Measurements from ENCODE around the gene ADGRV1.

ADGRV1 gene

GRCh38 chr5:90824436-90824835, 265.8 kb downstream of the ADGRV1 start:
- TF ChIP-seq TAF1 (IDR thresholded peaks at IDR 0.05; ENCODE audit: borderline replicate concordance, insufficient read depth, low read length) (no peak), REST (IDR thresholded peaks at IDR 0.05; ENCODE audit: insufficient read depth in 1 of 2, low read depth in 2 of 2, low read length in 2 of 2) (no peak), POLR2AphosphoS5 (IDR thresholded peaks at IDR 0.05; ENCODE audit: low read depth, low read length) (no peak), FOXP2 (optimal IDR thresholded peaks at IDR 0.05; ENCODE audit: borderline replicate concordance, extremely low read depth, extremely low read length, insufficient read depth) (no peak), SIN3A (IDR thresholded peaks at IDR 0.05; ENCODE audit: borderline replicate concordance, insufficient read depth, low read length) (no peak)

- TF ChIP-seq POLR2AphosphoS5 (IDR thresholded peaks at IDR 0.05; ENCODE audit: low read depth, low read length) (no peak), TAF1 (IDR thresholded peaks at IDR 0.05; ENCODE audit: borderline replicate concordance, insufficient read depth, low read length) (no peak), SIN3A (IDR thresholded peaks at IDR 0.05; ENCODE audit: borderline replicate concordance, insufficient read depth, low read length) (no peak), REST (IDR thresholded peaks at IDR 0.05; ENCODE audit: insufficient read depth in 1 of 2, low read depth in 2 of 2, low read length in 2 of 2) (no peak), FOXP2 (optimal IDR thresholded peaks at IDR 0.05; ENCODE audit: borderline replicate concordance, extremely low read depth, extremely low read length, insufficient read depth) (no peak)
Measured at GRCh38 chr5:90830058-90830457, 271.5 kb downstream of the ADGRV1 start.

- TF ChIP-seq FOXP2 (optimal IDR thresholded peaks at IDR 0.05; ENCODE audit: borderline replicate concordance, extremely low read depth, extremely low read length, insufficient read depth), result no peak
- TF ChIP-seq TAF1 (IDR thresholded peaks at IDR 0.05; ENCODE audit: borderline replicate concordance, insufficient read depth, low read length), result no peak
- TF ChIP-seq REST (IDR thresholded peaks at IDR 0.05; ENCODE audit: insufficient read depth in 1 of 2, low read depth in 2 of 2, low read length in 2 of 2), result no peak
Measured at GRCh38 chr5:90833753-90834152, 275.2 kb downstream of the ADGRV1 start.

GRCh38 chr5:90834711-90835110, 276.1 kb downstream of the ADGRV1 start:
- TF ChIP-seq SIN3A (IDR thresholded peaks at IDR 0.05; ENCODE audit: borderline replicate concordance, insufficient read depth, low read length) (no peak), FOXP2 (optimal IDR thresholded peaks at IDR 0.05; ENCODE audit: borderline replicate concordance, extremely low read depth, extremely low read length, insufficient read depth) (no peak), REST (IDR thresholded peaks at IDR 0.05; ENCODE audit: insufficient read depth in 1 of 2, low read depth in 2 of 2, low read length in 2 of 2) (no peak), POLR2AphosphoS5 (IDR thresholded peaks at IDR 0.05; ENCODE audit: low read depth, low read length) (no peak), TAF1 (IDR thresholded peaks at IDR 0.05; ENCODE audit: borderline replicate concordance, insufficient read depth, low read length) (no peak)

- TF ChIP-seq REST (IDR thresholded peaks at IDR 0.05; ENCODE audit: insufficient read depth in 1 of 2, low read depth in 2 of 2, low read length in 2 of 2) (no peak), FOXP2 (optimal IDR thresholded peaks at IDR 0.05; ENCODE audit: borderline replicate concordance, extremely low read depth, extremely low read length, insufficient read depth) (no peak), POLR2AphosphoS5 (IDR thresholded peaks at IDR 0.05; ENCODE audit: low read depth, low read length) (no peak), TAF1 (IDR thresholded peaks at IDR 0.05; ENCODE audit: borderline replicate concordance, insufficient read depth, low read length) (no peak), SIN3A (IDR thresholded peaks at IDR 0.05; ENCODE audit: borderline replicate concordance, insufficient read depth, low read length) (no peak)
Measured at GRCh38 chr5:90843443-90843842, 284.8 kb downstream of the ADGRV1 start.

Measured in PFSK-1 (cell line).